GM19351 (cell line): ENCODE measurements around the gene PAN3.
"Not testable (repeated sequence)": the region's sequence is repeated elsewhere in the genome, so short reads cannot be mapped to it uniquely, and the experiment has no call there.

ENCODE experiments used
- ATAC-seq: cut with Tn5 transposase; IDR thresholded peaks from one replicate; pipeline ENCODE4 v1.9.1; 2021; ENCODE audit warnings: mild to moderate bottlenecking, moderate library complexity; ENCODE audit not compliant: unreplicated experiment

The PAN3 gene

DNA sequence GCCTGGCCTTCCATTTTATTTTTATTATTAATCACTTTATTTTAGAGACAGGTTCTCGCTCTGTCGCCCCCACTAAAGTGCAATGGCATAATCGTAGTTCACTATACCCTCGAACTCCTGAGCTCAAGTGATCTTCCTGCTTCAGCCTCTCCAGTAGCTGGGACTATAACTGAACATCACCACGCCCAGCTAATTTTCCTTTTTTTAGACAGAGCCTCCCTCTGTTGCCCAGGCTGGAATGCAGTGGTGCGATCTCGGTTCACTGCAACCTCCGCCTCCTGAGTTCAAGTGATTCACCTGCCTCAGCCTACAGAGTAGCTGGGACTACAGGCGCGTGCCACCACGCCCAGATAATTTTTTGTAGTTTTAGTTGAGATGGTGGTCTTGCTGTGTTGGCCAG, 6.7 kb upstream of the PAN3 start:
- no peak for ATAC-seq

DNA sequence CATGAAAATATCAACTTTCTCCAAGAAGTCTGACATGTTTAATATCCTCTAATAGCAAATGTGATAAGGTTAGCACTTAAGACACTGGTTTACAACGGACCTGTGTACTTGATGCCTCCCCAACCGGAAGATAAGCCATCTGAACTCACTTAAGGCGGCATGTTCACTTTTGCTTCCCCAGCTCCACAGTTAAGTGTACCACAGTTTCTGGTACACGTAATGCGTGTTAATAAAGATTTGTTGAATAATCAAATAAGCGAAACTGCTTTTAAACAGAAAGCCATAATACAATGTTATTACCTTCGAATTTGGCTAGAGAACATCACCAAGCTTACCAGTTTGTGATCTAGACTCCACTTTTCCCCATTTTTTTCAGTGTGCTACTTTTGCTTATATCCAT, 1.4 kb upstream of the PAN3 start:
- no peak for ATAC-seq

DNA sequence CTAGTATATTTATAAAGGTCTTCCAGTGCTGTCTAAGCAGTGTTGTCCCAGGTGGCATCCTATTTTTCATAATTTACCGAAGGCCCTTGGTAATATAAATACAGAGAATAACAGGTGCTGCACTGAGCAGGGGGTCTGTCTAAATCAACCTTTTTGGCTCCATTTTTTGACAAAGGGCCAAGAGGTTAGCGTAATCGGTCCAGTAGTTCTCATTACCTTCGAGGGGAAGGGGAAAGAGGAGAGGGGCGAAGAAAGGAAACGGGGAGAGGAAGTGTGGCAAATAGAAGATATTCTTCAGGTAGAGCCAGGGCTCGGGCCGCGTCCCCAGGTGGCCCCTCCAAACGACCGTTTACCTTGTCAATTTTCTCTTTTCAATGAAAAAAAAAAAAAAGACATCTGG, 749 bp upstream of the PAN3 start:
- ATAC-seq, result no peak

DNA sequence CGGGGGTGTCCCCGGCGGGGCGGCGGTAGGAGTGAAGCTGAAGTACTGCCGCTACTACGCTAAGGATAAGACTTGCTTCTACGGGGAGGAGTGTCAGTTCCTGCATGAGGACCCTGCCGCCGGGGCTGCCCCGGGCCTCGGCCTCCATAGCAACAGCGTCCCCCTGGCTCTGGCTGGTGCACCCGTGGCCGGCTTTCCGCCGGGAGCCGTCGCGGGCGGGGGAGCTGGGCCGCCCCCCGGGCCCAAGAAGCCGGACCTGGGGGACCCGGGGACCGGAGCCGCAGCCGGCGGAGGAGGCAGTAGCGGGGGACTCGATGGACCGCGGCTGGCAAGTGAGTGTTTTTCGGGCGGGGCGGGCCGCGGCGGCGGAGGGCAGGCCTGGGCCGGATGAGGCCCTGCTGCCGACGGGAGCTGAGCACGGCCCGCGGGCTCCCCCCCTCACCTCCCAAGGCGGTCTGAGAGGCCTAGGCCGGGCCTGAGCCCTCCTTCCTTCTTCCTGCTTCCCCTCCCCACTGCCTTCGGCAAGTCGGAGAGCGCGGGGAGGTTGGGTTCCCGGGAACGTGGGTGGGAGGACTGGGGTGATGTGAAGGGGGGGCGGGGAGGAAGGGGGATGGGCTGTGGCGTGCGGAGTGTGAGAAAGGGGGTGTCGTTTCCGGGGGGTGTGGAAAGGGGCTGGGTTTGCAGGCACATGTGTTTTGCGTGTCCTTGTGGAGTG, 568 bp downstream of the PAN3 start:
- ATAC-seq, result peak; percentile 54

- no peak for ATAC-seq
Observed at GRCh38 chr13:28140433-28141125, 2.2 kb downstream of the PAN3 start.

- ATAC-seq, result not testable (repeated sequence)
Observed at GRCh38 chr13:28141542-28141941, 3.2 kb downstream of the PAN3 start.

GRCh38 chr13:28145049-28145448, 6.7 kb downstream of the PAN3 start:
- ATAC-seq, result no peak

DNA sequence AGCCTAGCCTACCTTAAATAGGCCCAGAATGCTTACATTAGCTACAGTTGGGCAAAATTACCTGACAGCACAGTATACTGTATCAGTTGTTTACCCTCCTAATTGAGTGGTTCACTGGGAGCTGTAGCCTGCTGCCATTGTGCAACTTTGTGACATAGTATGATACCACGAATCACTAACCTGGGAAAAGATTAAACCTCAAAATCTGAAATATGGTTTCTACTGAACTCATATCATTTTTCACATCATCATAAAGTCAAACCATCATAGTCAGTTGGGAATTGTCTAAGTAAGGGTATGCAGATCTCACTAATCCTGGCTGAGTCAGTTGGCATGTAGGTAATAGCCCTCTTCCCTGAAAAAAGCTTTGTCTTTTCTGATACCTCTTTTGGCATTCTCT, 9.2 kb downstream of the PAN3 start:
- no peak for ATAC-seq

- no peak for ATAC-seq
Observed at GRCh38 chr13:28159057-28159456, 20.7 kb downstream of the PAN3 start.

DNA sequence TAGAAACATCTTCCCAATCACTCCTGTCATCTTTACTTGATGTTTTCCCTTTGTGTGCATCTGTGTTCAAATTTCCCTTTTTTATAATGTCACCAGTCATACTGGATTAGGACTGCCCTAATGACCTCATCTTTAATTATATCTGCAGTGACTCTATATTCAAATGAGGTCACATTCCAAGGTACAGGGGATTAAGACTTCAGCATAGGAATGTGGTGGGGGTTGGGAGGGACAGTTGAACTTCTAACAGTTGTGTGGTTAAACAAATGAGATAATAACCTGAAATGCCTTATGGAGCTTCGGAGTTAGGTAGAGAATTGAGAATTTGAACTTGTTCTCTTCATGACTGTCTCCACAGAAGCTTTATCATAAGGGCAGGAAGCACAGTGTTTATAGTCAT, 23.0 kb downstream of the PAN3 start:
- ATAC-seq, result no peak

DNA sequence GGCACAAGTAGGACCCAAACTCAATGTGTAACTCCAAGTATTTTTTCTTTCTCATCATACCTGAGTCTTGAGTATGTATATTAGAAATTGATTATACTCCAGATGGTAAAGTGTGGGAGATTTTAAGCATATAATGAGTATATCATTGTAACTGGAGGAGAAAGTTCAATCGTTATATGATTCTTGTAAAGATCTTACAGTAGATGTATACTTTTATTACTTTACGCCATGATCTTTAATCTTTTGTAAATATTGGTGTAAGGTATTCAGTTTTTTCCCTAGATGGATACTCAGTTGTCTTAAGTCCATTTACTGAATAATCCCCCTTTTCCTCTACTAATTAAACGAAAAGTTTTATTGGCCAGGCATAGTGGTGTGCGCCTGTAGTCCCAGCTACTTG, 25.2 kb downstream of the PAN3 start:
- no peak for ATAC-seq

- no peak for ATAC-seq
Observed at GRCh38 chr13:28166257-28166656, 27.9 kb downstream of the PAN3 start.

- no peak for ATAC-seq
Observed at GRCh38 chr13:28171266-28171665, 32.9 kb downstream of the PAN3 start.

DNA sequence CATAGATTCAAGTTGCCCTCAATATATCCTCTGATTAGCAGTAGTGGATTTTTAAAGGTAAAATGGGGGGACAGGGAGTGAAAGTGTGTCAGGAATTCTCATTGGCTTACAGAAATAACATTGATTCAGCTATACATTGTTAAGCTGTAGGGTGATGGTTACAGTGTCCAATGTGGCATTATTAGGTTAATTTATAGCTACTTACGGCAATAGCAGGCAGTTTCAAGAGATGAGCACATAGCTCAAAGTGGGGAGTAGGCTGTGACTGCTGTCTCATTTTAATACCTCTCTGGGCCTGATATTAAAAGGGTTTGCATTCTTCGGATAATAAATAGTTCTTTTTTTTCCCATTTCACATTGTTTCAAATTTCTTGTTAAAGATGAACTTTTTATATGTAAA, 34.6 kb downstream of the PAN3 start:
- ATAC-seq, result no peak

GRCh38 chr13:28173793-28174192, 35.4 kb downstream of the PAN3 start:
- no peak for ATAC-seq

DNA sequence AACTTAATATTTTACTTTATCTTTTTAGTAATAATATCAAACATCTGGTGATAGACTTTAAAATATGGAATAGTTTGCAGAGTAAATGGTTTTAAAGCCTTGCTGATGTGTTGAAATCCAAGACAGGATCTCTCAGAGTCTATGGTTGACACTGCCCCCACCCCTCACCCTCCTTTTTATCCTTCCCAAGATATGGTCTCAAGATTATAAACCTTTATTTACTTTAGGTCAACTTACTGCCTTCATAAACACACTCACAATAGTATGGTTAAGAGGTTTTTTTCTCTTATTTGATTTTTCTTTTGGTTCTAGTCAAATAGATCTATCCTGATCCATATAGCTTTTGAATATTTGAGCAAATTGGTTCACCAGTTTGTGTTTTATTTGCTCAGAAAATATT, 39.0 kb downstream of the PAN3 start:
- ATAC-seq, result no peak

DNA sequence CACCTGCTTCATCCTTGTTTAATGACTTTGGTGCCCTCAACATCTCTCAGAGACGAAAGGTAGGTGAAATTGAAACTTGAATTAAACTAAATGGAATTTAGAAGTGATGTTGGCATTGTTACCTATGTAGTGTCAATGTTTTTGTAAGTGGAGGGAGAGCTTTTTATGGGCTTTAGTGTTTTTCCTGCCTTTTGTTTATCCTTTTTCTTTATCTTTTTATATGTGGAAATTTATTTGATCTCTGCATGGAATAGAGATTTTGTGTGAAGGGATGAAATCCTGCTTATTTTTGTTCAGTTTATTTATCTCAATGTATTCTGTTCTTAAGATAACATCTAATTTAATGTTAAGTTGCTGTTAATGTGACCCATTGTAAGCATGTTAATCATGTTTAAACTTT, 39.5 kb downstream of the PAN3 start:
- ATAC-seq, result no peak

DNA sequence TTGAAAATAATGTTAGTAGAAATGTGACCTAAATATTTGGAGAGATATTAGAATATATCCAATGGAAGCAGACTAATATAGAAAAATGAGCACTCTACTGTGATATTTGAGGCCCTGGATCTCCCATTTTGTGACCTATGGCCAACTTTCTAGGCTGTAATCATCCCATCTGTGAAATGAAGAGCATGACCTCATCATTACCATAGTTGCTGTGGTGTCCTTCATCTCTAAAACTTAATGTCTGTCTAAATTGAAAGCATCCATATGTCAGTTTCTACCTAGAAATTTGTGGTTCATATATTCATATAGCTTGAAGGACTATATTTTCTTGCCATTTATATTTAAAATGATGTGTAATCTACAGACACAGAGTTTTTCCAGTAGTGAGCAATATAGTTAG, 41.6 kb downstream of the PAN3 start:
- ATAC-seq, result no peak

DNA sequence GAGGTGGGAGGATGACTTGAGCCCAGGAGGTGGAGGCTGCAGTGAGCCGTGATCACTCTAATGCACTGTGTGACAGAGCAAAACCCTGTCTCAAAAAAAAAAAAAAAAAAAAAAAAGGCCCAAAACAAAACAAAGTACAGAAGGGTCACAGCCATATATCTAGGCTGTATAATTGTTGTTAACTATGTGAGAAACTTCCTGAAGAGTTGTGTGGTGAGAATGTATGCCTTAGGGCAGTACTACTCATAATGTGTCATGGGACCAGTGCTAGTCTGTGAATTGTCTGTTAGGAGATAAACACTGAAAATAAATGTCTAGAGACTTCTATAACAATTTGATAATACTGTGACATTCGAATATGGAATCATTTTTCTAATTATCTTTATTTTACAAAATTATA, 43.1 kb downstream of the PAN3 start:
- ATAC-seq, result no peak

- no peak for ATAC-seq
Observed at GRCh38 chr13:28185256-28185655, 46.9 kb downstream of the PAN3 start.

DNA sequence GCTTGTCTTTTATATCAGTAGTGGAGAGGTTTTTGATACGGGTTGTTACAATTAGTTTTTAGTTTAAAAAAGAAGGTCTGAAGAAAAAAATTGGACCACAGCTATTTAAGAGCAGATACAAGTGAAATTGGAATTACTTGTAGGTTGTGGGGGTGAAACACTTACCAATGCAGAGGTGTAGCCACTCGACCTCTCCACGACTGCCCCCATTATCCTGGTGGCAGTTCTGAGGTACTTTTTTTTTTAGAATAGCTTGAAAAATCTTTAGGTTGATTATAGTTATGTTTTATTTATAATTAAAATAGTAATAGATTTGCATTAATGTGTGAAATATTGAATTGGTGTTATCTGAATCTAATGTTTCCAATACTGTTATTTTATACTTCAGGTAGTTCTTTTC, 60.7 kb downstream of the PAN3 start:
- ATAC-seq, result no peak

GRCh38 chr13:28204043-28204442, 65.7 kb downstream of the PAN3 start:
- ATAC-seq, result no peak
